AG09309 (cell line): ENCODE data around the gene AHDC1.

Source experiments
- DNase-seq: peaks from one replicate; pipeline ENCODE4 v3.0.0-alpha.2; 2010; ENCODE audit warnings: low read depth
- H3K4me3 ChIP-seq: 2 replicates; pipeline ENCODE4 v1.5.1; 2011; ENCODE audit warnings: mild to moderate bottlenecking, low read depth, low read length, moderate library complexity; ENCODE audit not compliant: control insufficient read depth
- TF ChIP-seq, protein P1 (sequence below): IDR thresholded peaks from 2 replicates; pipeline ENCODE4 v1.5.1; 2011; ENCODE audit warnings: mild to moderate bottlenecking, low read depth, low read length, inconsistent platforms; ENCODE audit not compliant: insufficient read depth, control insufficient read depth; ENCODE audit errors: missing control alignments

Gene AHDC1

DNA sequence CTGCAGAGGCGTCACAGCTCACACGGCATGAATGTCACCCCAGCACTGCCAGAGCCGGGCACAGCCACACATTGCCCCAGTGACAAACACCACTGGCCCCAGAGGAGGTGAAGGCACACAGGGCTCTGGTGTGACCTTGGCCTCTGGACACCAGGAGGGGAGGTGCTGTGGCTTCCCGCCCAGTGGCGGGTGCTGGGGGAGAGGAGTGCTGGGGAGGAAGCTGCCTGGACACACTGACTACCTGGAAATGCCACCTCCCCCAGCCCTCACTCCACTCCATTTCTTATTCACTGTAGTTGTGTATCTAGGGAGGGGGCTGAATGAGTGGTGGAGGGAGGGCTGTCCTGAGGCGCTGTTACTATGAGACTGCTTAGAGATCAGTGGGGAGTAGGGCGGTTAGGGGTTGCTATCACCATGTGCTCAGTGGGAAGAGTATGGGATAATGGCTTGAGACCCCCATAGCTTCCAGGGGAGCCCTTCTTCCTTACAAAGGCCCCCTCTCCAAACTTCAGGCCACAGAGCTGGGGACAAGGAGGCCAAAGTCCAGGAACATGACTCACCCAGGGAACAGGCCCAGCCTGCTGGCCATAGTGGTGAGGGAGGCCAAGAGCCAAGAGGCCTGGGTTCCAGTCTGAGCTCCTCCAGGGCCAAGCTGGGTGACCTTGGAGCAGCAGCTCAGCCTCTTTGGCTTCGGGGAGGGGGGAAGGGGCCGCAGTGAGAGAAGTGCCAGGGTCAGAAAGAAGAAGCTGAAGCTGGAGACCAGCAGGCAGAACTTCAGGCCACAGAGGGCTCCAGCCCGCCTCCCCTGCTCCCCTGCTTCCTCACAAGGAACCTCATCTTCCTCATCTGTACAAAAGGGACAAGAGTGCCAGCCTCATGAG, 40.1 kb downstream of the AHDC1 start:
- no peak for DNase-seq
- H3K4me3 ChIP-seq: no peak overlapping the region
- TF ChIP-seq, protein P1, sequence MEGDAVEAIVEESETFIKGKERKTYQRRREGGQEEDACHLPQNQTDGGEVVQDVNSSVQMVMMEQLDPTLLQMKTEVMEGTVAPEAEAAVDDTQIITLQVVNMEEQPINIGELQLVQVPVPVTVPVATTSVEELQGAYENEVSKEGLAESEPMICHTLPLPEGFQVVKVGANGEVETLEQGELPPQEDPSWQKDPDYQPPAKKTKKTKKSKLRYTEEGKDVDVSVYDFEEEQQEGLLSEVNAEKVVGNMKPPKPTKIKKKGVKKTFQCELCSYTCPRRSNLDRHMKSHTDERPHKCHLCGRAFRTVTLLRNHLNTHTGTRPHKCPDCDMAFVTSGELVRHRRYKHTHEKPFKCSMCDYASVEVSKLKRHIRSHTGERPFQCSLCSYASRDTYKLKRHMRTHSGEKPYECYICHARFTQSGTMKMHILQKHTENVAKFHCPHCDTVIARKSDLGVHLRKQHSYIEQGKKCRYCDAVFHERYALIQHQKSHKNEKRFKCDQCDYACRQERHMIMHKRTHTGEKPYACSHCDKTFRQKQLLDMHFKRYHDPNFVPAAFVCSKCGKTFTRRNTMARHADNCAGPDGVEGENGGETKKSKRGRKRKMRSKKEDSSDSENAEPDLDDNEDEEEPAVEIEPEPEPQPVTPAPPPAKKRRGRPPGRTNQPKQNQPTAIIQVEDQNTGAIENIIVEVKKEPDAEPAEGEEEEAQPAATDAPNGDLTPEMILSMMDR: no peak

DNA sequence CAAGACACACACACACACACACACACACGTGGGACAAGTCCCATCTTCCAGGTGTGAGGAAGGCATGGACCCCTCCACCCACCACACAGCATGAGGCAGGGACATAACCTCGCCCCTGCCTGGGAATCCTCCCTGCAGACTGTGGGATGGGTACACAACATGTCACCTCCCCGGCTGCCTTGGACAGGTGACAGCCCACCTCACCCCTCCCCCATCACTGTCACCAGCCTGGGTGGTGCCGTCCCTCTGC, 40.7 kb downstream of the AHDC1 start:
- no peak for DNase-seq
- H3K4me3 ChIP-seq: no peak overlapping the region
- TF ChIP-seq, protein P1: no peak

DNA sequence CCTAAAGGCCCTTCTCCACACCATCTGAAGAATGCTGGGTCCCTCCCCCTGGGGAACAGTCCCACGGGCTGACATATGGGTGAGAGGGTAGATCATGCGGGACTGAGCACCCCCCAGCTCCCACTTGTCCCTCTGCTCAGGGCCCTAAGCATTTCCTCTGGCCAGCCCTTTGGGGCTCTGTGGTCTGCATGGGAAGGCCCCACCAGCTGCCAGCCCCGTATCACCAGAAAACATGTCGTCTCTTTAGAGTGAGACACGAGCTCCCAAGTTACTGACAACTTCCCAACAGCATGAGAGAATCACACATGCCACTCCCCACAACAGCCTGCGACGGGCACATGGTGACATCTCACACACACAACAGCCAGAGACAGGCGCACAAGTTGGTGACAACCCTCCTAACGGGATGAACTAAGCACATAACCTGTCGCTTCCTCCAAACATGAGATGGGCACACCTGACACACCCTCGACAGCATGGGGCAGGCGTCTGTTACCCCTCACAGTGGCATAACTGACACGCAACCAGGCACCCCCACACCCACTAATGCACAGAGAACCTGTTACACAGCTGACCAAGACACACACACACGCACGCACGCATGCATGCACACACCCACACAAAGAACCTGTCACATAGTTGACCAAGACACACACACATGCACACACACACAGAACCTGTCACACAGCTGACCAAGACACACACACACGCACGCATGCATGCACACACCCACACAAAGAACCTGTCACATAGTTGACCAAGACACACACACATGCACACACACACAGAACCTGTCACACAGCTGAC, 41.2 kb downstream of the AHDC1 start:
- H3K4me3 ChIP-seq: no peak overlapping the region
- DNase-seq: no peak
- TF ChIP-seq, protein P1: no peak

DNA sequence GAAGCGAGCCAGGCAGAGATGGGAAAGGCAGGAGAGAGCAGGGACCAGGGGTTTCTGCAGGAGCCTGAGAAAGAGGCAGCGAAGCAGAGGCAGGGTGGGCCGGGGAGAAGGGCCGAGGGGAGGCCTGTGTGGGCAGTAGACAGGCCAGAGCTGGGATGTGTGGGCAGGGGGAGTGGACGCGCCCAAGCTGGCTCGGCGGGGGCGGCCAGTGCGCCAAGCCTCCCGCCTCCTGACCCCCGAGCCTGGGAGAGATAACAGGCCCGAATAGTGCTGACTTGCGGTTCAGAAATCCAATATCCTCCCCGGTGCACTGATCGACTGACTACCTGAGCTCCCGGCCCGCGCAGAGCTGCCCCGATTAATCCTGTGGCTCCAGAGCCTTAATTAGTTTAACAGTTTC, 41.9 kb downstream of the AHDC1 start:
- no peak for DNase-seq
- TF ChIP-seq, protein P1: no peak

GRCh38 chr1:27561124-27561899, 42.6 kb downstream of the AHDC1 start:
- no peak for DNase-seq
- H3K4me3 ChIP-seq: no peak overlapping the region
- TF ChIP-seq, protein P1: no peak

More for the DNA sequence above, 41.9 kb downstream of the AHDC1 start:
- H3K4me3 ChIP-seq: no peak overlapping the region

- no peak for DNase-seq
- H3K4me3 ChIP-seq: no peak overlapping the region
- TF ChIP-seq, protein P1: no peak
Measured at GRCh38 chr1:27560268-27561123, 43.4 kb downstream of the AHDC1 start.
